HG03097 (cell line): ENCODE data around the gene DACT1.

ENCODE experiments used
- ATAC-seq: cut with Tn5 transposase; IDR thresholded peaks from one replicate; pipeline ENCODE4 v1.9.1; 2021; ENCODE audit not compliant: unreplicated experiment, low FRiP score

Gene DACT1

DNA sequence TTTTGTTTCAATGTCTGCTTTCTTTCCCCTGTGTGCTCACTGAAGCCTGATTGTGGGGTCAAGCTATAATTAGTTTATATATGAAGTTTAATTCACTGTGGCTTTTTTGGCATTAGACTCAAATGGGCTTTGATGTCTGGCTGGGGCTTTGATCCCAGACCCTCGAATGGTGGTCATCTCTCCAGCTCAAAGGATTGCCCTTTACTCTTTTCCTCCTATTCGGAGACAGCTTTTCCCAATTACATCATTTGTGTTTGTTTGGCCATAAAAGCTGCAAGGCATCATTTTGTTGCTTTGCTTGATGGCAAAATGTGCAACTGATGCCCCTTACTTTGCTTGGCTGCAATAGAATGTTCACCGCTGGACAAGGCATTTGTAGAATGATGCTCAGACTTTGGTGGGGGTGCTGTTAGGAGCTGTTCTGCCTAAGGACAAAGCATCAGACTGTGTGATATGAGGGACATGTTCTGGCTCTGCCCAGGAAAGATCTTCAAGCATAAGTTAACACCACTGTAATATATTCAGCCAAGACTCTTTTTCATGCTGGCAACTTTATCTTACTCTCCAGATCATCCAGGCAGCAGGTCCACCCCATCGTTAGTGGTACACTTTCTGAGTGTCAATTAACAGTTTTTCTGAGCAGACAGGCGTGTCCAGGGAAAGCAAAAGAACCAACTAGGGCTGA is 3.2 kb upstream of the DACT1 start:
- no peak for ATAC-seq

DNA sequence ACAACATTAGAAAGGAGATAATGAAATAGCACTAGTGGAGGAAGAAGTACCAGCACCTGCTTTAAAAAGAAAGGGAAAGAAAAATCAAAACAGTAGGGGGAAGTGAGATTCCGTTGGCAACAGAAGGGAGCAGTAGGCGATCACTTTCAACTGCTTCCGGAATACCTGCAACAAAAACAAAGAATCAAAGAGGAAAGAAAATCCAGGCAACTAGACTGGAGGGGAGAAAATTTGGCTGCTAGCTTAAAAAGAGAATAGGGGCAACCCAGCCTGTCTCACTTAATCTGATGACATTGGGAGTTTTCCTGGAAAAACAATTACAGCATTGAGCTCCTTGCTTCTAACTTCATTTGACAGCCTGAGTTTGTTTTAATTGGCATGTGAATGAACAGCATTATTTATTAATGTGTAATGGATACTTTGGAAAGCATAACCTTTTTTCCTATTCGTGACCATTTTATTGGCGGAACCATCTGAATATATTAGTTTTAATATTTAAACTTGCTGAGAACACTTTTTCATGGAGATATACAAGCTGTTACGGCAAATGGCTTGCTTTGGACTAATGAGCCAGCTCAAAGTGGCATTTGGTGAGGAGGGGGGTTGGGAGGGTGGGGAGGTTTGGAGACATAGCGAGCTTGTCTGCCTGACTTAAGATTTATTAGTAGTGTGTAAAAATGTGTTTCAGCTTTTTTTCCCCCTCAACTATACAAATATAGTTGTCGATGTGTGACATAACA is 2.5 kb upstream of the DACT1 start:
- ATAC-seq: no peak

DNA sequence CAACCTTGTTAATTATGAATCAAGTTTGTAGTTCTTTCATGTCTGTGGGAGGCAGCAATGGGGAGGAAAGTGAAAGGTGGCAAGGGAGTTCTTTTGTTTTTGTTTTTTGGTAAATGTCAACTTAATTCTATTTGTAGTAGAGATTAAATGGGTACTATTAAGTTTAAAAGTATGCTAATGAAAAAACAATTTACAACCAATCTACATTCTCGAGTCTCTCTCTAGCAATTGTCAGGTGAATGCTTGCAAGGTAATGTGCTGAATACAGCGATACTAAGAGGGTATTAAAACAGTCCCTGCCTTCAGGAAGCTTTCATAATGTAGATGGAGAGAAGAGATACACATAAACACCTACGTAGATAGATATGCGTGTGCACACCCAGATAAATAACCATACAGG is 1.6 kb upstream of the DACT1 start:
- ATAC-seq: no peak

DNA sequence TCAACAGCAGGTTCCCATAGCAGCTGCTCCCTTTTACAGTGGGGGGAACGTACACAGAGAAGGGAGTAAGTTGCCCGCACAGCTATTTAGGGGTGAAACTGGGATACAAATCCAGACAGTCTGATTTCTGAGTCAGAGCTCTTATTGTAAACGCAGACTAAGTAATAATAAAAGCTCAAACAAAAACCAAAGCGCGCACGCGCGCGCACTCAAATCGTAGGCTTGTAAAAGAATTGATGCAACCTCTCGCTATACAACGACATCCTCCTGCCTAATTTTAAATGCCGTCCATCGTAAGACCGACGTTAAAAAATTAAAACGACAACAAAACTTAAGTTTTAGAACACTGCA is 747 bp upstream of the DACT1 start:
- ATAC-seq: no peak

DNA sequence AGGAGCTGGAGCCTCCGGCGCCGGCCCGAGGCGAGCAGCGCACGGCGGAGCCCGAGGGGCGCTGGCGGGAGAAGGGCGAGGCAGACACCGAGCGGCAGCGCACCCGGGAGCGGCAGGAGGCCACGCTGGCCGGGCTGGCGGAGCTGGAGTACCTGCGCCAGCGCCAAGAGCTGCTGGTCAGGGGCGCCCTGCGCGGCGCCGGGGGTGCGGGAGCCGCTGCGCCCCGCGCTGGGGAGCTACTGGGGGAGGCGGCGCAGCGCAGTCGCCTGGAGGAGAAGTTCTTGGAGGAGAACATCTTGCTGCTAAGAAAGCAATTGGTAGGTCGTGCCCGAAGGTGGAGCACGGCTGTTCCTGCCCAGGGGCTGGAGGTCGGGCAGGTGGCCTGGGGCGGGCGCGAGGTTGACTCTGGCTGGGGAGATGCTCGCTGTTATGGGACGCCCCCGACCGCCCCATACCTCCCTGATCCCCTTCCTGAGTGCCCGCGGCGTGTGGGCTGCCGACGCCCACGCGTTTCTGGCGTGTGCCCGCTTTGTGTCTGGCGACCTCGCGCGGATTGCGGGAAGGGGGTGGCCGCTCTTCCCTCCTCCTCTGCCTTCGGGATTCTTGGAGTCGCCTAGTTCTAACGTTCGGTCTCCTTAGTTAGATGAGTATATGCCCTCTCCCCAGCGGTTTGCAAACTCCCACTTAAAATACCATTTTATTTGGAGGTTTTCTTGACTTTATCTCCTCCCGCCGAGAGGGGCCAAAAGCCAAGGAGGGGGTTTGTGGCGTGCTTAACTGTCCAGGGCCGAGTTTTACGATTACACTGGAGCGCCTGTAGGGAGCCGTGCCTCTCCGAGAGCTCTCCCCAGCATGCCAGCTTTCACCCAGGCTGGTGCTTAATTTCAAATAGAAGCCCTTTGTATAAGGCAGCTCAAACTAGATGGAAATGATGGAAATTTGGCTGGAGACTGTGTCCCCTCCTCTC is 752 bp downstream of the DACT1 start:
- ATAC-seq: peak; percentile 20

DNA sequence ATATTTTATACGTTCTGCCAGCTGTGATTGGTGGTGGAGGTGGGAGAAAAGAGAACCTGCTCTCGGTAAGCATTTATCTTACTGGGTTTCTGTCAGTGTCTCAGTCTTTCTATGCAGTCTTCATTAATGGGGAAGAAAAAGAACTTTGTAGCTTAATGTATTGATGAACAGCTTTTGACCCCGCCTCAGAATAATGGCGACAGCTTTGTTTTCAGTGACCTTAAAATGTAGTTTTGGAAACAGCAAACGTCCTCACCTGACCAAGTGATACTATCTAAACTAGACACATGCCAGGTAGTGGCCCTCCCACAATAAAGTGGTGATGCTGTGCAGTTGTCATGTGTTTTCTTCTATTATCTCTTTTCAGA is 1.4 kb downstream of the DACT1 start:
- ATAC-seq: no peak

DNA sequence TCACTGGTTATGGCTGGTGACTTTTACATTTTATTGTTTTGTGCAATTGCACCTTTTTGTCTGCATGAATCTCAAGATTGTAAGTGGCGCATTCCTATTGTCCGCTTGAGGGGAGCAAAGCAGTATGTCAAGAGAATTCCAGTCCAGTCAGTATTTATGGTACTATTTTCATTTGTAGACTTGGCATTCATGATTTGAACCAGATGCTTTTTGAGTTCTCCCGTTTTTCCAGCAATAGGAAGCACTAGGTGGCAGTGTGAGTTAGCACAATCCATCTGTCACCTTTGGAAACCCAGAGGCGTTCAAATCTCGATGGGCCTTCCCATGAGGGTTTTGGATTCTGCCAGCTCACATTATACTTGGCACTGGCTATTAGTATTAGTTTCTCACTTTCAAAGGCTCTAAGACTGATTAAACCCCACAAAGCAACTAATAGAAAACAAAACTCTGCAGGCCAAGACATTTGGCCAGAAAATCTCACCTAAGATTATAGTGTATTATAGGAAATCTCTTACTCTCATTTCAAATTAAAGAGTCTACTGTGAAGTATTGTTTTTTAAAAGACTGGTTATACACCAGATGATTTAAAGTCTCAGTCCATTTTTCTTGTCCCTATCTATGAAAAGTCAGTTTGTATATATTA is 2.2 kb downstream of the DACT1 start:
- ATAC-seq: no peak

DNA sequence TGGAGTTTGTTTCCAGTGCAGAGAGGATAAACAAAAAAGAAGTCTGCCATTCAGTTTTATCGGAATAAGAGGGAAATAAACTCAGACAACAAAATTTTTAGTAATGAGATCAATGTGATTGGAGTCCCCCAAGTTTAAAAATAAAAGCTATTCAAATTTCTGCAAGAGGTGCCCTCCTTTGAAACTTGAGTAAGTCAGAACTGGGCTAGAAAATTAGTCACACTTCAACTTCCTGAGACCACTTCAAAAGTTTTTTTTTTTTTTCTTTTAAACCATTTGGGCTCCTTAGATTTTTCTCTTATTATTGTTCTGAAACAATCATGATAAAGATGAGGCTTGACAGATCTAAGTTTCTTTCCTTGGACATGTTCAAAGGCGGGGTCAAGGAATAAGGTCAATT is 3.2 kb downstream of the DACT1 start:
- ATAC-seq: no peak

DNA sequence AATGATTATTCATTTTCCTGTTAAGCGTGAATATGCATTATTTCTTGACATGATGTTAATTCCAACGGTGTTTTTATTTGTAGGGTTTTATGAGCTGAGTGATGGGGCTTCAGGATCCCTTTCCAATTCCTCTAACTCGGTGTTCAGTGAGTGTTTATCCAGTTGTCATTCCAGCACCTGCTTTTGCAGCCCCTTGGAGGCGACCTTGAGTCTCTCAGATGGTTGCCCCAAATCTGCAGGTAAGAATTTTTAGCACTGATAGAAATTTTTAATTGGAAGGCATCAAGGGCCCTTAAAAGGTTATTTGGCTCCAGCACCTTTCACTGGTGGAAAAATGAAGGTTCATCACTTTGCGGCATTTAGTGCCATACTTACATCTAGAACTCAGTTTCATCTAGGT is 3.7 kb downstream of the DACT1 start:
- no peak for ATAC-seq

DNA sequence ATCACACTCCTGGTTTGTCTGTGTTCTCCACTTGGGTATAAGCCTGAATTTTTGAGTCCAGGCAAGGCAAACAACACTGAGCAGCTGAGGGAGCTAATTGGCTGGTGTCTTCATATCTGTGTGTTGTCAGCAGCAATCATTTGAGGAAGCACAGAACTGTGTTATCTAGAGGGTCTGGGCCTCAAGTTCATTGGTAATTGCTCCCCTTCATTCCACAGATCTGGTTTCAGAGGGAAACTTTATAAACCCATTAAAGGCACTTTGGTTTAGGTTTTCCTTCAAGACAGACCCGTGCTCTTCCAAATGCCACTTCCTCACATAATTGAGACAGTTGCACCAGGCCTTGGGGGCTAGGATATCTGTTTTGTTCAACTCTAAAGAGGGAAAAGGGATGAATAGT is 5.6 kb downstream of the DACT1 start:
- no peak for ATAC-seq

DNA sequence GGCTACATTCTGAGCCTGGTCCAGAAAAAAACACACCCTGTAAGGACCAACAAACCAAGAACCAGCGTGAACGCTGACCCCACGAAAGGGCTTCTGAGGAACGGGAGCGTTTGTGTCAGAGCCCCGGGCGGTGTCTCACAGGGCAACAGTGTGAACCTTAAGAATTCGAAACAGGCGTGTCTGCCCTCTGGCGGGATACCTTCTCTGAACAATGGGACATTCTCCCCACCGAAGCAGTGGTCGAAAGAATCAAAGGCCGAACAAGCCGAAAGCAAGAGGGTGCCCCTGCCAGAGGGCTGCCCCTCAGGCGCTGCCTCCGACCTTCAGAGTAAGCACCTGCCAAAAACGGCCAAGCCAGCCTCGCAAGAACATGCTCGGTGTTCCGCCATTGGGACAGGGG is 7.9 kb downstream of the DACT1 start:
- no peak for ATAC-seq

DNA sequence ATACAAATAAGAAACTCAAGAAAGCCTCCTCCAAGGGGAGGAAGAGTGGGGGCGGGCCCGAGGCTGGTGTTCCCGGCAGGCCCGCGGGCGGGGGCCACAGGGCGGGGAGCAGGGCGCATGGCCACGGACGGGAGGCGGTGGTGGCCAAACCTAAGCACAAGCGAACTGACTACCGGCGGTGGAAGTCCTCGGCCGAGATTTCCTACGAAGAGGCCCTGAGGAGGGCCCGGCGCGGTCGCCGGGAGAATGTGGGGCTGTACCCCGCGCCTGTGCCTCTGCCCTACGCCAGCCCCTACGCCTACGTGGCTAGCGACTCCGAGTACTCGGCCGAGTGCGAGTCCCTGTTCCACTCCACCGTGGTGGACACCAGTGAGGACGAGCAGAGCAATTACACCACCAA is 8.7 kb downstream of the DACT1 start:
- no peak for ATAC-seq

DNA sequence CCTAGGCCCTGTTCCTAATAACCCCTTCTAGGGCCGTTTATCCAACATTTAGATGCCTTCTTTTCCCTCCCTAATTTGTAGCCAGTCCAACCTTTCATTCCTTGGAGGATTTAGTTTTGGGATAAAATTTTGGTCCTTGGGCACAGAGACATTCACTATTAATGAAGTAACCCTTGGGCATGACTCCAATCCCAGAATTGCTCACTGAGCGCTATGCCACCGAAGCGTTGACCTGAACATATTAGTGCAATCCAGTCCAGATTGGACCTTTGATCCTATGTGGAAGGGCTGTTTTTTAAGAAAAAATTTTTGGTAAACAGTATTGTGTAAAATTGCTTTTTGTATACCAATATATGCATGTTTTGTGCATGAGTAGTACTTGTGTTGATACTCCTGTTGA is 10.0 kb downstream of the DACT1 start:
- ATAC-seq: no peak

DNA sequence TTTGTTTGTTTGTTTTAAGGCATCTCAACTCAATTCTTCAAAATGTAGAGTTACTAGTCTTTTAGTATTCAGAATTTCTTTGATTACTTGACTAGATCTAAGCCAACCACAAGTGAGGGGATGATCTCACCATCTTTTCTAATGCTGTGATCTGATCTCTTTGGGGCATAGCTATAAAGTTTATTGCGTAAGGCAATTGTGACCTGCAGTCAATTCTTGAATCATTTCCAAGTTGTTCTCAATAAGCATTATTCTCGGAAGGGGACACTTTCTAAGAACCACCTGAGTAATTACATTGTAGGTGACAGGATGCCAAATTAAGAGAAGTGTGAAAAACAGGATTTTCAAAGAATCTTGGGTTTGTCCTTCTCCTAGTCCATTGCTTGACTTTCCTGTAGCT is 13.1 kb downstream of the DACT1 start:
- no peak for ATAC-seq

DNA sequence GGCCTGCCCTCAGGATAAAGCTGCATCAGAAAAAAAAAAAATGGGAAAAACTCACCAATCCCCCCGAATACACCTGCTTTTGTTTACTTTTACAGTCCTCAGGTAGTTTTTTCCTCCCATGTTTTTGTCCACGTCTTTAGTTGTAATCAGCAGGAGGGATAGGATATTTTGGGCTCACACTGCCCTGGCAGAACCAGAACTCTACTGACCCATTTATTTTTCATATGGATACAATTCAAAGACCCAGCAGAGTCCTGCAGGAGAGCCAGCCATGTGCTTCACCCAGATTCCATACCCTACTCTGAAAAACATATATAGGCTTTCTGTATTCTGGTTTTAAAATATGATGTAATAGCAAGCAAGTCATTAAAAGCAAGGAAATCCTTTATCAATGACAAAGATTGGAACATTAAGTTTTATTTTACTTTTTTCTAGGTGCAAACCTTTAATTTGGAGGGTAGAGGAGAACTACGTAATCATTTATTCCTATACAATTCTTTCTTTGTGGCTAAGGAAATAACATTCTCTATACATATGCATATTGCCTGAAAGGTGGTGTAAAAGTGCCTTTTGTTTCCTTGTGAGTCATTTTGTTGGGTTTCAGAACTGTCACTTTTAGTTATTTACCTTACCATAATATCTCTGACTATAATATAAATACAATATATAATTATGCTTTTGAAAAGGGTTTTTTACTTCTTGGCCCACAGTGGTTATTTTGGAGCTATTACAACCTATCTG is 19.1 kb downstream of the DACT1 start:
- ATAC-seq: no peak

DNA sequence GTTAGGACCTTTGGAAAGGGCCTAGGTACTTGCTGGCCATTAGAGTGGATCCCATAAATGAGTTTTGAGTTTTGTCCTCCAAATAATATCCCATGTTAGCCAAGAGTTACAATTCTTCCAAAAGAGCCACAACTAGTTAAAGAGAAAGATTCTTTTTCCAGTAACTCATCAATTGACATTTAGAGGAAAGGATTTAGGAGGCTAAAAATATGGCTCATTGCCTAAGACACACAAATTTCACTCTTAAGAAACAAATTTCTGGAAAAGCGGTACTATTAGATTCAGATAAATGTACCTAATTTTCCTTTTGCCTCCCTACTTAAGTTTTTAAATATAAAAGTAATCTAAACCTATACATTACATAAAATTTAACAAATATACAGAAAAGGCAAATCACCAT is 21.3 kb downstream of the DACT1 start:
- ATAC-seq: no peak

DNA sequence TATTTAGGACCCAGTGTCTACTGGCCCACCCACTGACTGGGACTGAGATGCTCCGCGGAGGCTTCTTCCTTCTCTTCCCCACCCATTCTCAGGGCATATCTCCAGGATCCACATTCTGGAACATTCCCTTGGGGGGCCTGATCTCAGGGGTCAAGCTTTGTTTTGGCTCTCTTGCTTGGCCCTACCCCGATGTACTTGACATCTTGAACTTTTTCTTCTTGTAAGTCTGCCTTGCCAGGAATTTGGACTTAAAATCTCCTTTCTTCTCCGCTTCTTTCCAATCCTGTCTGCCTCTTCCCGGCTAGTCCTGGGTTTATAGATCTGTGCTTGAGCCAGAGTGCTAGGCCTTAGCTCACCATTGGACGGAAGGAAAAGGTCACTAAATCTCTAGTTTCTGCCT is 22.1 kb downstream of the DACT1 start:
- ATAC-seq: no peak

DNA sequence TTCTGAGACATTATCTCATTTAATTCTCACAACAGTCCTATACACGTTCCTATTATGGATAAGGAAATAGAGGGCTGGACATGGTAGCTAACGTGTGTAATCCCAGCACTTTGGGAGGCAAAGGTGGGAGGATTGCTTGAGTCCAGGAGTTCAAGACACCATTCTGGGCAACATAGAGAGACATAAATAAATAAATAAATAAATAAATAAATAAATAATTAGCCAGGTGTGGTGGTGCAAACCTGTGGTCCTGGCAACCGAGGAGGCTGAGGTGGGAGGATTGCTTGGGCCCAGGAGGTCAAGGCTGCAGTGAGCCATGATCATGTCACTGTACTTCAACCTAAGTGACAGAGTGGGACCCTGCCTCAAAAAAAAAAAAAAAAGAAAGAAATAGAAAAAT is 22.6 kb downstream of the DACT1 start:
- ATAC-seq: no peak

DNA sequence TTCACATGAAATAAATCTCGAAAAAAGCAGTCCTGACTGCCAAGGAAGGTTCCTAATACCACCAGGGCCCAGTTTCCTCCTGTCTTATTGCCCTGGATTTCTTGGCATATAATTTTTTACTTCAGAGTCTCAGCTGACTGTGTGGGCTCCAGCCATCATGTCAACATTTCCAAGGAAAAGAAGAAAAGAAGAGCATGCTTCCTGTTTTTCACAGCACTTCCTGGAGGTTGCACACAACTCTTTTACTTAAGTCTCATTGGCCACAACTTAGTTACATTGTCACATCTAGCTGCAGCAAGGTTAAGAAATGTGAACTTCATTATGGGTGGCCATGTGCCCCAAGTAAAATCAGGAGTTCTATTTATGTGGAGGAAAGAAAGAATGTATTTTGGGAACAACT is 24.3 kb downstream of the DACT1 start:
- no peak for ATAC-seq

DNA sequence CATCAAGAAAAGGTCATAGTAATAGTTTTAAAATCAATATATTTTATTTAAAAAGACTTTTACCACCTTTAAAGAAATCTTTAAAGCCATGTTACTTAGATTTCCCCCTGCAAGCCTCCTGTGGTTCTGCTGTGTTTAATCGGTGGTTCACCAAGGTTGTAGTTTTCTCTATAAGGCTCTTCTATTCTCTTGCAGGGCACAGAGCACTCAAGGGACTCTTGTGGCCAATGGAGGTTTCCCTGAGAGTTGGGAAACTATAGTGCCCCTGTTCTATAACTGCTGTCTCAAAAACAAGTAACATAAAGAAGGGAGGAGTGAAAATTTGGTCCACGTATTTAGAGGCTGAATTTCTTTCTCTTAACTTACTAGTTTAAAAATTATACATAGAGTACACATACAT is 25.0 kb downstream of the DACT1 start:
- no peak for ATAC-seq
